AG04449 (cell line): ENCODE measurements around the gene RBM39.
"Not testable (repeated sequence)": the region's sequence is repeated elsewhere in the genome, so short reads cannot be mapped to it uniquely, and the experiment has no call there.

ENCODE experiments used
- CTCF ChIA-PET: fragments of 350-600 bp; formaldehyde crosslinking; extraction: SDS; loops from one replicate; lab custom pipeline; 2021; ENCODE audit warnings: antibody characterized with exemption; lab: Yijun Ruan, JAX
- POLR2A ChIA-PET: fragments of 400-600, 350-600 bp; formaldehyde crosslinking; extraction: SDS; loops from one replicate; lab custom pipeline; 2020; ENCODE audit warnings: antibody characterized with exemption, inconsistent platforms; lab: Yijun Ruan, JAX
- DNase-seq: peaks from one replicate; pipeline ENCODE4 v3.0.0-alpha.2; 2010; ENCODE audit warnings: low read depth, low spot score
- H3K4me3 ChIP-seq: 2 replicates; pipeline ENCODE4 v1.5.1; 2011; ENCODE audit warnings: low read depth, mild to moderate bottlenecking, control low read depth, low read length
- TF ChIP-seq, protein P1 (sequence below): IDR thresholded peaks from one replicate; pipeline ENCODE4 v1.5.1; 2011; ENCODE audit warnings: mild to moderate bottlenecking, moderate library complexity, low read length, control low read depth, inconsistent platforms; ENCODE audit not compliant: insufficient read depth; ENCODE audit errors: missing control alignments

RBM39 gene

DNA sequence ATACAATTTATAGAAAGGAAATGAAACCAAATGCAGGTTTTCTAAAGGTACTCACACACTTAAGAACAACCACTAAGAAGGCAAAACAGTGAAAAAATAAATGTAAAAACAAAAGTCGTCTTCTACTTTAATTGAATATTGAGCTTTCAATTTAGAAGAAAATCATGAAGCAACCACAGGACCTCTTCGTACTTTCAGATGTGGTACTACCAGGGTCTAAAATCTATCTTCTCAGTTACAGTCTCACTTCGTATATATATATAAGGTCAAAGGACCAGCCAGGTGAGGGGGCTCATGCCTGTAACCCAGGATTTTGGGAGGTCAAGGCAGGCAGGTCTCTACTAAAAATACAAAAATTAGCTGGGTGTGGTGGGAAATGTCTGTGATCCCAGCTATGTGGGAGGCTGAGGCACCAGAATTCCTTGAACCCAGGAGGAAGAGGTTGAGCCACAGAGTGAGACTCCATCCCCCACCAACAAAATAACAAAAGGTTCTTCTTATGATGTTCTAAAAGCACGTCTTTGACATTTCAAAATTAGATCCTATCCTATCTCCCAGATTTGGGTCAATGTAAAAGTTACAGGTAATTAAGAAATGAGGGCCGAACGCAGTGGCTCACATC, 30.4 kb downstream of the RBM39 start:
- POLR2A ChIA-PET, result interaction anchor here (1.0 to 1.6 kb wide), 2 partner anchors 12 to 30 kb away, joined by 3 to 4 read pairs; partner anchors contain the start of gene RBM39
- H3K4me3 ChIP-seq, result no peak overlapping the region
- no peak for DNase-seq
- TF ChIP-seq, protein P1, sequence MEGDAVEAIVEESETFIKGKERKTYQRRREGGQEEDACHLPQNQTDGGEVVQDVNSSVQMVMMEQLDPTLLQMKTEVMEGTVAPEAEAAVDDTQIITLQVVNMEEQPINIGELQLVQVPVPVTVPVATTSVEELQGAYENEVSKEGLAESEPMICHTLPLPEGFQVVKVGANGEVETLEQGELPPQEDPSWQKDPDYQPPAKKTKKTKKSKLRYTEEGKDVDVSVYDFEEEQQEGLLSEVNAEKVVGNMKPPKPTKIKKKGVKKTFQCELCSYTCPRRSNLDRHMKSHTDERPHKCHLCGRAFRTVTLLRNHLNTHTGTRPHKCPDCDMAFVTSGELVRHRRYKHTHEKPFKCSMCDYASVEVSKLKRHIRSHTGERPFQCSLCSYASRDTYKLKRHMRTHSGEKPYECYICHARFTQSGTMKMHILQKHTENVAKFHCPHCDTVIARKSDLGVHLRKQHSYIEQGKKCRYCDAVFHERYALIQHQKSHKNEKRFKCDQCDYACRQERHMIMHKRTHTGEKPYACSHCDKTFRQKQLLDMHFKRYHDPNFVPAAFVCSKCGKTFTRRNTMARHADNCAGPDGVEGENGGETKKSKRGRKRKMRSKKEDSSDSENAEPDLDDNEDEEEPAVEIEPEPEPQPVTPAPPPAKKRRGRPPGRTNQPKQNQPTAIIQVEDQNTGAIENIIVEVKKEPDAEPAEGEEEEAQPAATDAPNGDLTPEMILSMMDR, result no peak
- CTCF ChIA-PET, result interaction anchor here (0.6 to 2.0 kb wide), 4 partner anchors 9 to 223 kb away, joined by 3 to 6 read pairs (median 4); partner anchors contain the start of genes NFS1 and ROMO1

DNA sequence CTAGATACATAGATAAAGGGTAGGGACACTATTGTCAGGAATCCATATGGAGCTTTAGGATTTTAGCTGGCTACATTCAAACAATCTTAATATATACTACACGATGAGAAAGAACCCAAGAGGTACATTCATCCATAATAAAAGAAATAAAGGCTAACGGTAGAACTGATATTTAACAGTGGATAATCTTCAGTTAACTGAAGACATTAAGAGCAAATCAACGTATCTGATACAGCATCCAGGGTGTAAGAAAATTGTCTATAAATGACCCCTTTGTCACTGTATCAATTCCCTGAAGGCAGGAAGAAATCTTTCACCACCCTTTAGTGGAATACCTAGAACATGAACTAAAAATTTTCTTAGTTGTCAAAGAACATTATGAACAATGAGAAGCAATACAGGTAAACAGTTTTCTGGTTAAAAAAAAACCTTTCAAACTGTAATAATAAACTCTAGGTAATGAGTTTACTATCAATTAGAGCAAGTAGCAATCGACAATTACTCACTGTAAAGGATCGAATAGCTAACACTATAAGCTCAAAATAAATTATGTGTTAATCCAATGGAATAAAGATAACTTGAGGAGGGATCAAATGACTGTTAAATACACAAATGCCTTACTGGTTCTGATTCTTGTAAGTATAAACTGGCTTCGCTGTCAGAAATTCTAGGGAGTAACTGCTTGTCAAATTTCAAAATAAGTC, 31.0 kb downstream of the RBM39 start:
- ChIA-PET POLR2A (interaction anchor here (1.0 kb wide), 1 partner anchor 11 kb away, joined by 4 read pairs; no protein-coding TSS in a partner anchor), CTCF (interaction anchor here (0.6 to 2.0 kb wide), 3 partner anchors 9 to 224 kb away, joined by 3 to 6 read pairs (median 6); partner anchors contain the start of genes NFS1 and ROMO1)
- TF ChIP-seq, protein P1, result no peak
- DNase-seq, result no peak
- H3K4me3 ChIP-seq, result no peak overlapping the region

DNA sequence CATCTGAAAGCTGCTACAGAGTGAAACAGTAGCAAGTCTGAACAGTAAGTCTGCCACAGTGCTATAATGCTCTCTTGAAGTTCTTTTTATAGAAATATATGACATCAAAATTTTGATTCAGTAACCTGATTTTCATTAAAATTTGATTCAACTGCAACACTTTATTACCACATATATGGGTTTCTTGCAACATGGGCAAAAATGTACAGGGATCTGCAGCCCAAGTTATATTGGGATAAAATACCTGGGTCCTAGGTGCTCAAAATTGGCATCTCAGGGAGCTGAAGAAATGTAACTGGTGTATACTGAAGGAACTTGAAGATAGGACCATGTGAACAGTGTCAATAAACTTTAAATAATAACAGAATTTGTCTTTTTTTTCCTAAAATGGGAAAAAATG, 32.0 kb downstream of the RBM39 start:
- CTCF ChIA-PET, result interaction anchor here (1.4 to 2.0 kb wide), 3 partner anchors 10 to 175 kb away, joined by 4 to 6 read pairs (median 5); partner anchors contain the start of genes NFS1 and ROMO1
- POLR2A ChIA-PET, result interaction anchor here (0.7 to 0.9 kb wide), 2 partner anchors 9 to 166 kb away, joined by 3 read pairs; no protein-coding TSS in a partner anchor
- TF ChIP-seq, protein P1, result no peak
- no peak overlapping the region for H3K4me3 ChIP-seq
- DNase-seq, result no peak

DNA sequence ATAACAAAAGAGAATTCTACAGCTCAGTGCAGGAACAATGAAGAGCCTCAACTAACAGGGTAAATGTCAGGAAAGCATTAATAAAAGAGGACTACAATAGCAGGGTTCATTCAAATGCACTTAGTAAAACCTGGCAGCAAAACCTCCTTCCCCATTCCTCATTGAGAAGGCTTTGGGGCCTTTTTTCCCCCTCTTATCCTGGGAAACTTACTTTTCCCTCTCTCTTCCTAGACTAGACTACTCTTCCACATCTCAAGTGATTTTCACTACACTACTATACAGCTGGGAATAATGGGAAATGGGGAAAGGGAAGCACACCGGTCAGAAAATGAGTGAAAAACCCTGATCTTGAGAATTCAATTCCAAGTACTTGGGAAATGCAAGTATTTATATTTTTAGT, 32.8 kb downstream of the RBM39 start:
- TF ChIP-seq, protein P1, result no peak
- CTCF ChIA-PET, result interaction anchor here (1.4 kb wide), 2 partner anchors 22 to 175 kb away, joined by 4 to 5 read pairs; no protein-coding TSS in a partner anchor
- POLR2A ChIA-PET, result interaction anchor here (0.7 to 0.9 kb wide), 2 partner anchors 10 to 167 kb away, joined by 3 read pairs; no protein-coding TSS in a partner anchor
- no peak overlapping the region for H3K4me3 ChIP-seq
- DNase-seq, result no peak

DNA sequence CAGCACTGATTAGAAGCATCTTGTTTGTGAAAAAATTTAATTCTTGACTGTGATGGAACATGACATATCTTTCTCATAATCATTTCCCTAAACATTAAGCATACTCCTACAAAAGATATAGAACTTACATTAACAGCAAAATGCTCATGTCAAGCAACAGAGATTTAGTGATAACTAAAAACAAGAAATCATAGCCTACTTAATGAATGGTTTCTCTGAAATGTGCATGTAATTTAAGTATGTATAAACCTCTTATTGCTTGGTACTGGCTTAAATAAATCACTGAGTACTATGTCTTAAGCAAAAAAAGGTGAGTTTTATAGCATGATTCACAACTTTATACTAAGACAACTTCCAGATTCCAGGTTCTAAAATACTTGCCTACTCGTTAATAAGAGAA, 33.6 kb downstream of the RBM39 start:
- TF ChIP-seq, protein P1, result no peak
- H3K4me3 ChIP-seq, result no peak overlapping the region
- no peak for DNase-seq
- CTCF ChIA-PET, result interaction anchor here (1.5 kb wide), 1 partner anchor 31 kb away, joined by 3 read pairs; no protein-coding TSS in a partner anchor
- POLR2A ChIA-PET, result interaction anchor here (0.5 kb wide), 1 partner anchor 21 kb away, joined by 3 read pairs; no protein-coding TSS in a partner anchor

DNA sequence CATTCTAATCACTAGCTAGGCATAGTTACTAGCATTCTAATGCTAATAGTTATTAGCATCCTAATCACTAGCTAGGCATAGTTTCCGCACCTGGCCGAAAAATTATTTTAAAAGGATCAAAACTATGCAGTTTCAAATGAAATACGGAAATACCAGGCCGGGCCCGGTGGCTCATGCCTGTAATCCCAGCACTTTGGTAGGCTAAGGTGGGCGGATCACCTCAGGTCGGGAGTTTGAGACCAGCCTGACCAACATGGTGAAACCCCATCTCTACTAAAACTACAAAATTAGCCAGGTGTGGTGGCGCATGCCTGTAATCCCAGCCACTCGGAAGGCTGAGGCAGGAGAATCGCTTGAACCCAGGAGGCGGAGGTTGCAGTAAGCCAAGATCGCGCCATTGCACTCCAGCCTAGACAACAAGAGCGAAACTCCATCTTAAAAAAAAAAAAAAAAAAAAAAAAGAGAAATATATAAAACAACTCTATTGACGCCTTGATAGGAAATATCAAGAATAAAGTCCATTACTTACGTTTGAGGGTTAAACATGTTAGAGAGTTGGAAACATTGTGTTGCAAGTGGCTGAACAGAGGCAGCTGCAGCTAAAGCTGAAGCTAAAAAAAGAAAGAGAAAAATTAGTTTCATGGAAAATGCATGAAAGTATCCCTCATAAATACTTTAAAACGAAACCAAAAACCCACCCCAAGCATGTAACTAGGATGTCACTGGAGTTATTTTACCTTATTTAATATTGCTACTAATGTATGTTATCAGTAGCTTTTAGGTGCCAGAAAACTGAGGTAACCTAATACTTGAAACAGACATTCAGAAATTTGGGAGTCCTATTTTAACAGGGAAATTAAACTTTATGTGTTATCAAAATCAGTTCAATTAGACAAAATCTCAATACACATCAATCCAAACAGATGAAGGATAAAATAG, 35.2 kb downstream of the RBM39 start:
- CTCF ChIA-PET, result interaction anchor here (1.1 to 1.5 kb wide), 2 partner anchors 13 to 32 kb away, joined by 3 read pairs; no protein-coding TSS in a partner anchor
- DNase-seq, H3K4me3 ChIP-seq, POLR2A ChIA-PET: not testable (repeated sequence)

DNA sequence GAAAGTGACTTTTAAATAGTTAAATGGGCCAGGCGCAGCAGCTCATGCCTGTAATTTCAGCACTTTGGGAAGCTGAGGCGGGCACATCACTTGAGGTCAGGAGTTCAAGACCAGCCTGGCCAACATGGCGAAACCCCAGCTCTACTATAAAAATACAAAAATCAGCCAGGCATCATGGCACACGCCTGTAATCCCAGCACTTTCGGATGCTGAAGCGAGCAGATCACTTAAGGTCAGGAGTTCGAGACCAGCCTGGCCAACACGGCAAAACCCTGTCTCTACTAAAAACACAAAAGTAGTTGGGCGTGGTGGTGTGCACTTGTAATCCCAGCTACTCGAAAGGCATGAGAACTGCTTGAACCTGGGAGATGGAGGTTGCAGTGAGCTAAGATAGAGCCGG, 36.2 kb downstream of the RBM39 start:
- DNase-seq, H3K4me3 ChIP-seq, POLR2A ChIA-PET: not testable (repeated sequence)
- CTCF ChIA-PET, result interaction anchor here (2.0 kb wide), 1 partner anchor 8 kb away, joined by 6 read pairs; no protein-coding TSS in a partner anchor
